Activated gamma-delta T cell (primary cell): ENCODE measurements around the gene CCDC112.
"Not testable (repeated sequence)": the region's sequence is repeated elsewhere in the genome, so short reads cannot be mapped to it uniquely, and the experiment has no call there.

Source experiments
- DNase-seq: peaks from one replicate; lab custom pipeline; 2025; lab: John Stamatoyannopoulos, UW
- total RNA-seq, 2 donors: gene quantifications; one replicate each; lab custom pipeline; 2026; lab: John Stamatoyannopoulos, UW

Gene CCDC112, protein sequence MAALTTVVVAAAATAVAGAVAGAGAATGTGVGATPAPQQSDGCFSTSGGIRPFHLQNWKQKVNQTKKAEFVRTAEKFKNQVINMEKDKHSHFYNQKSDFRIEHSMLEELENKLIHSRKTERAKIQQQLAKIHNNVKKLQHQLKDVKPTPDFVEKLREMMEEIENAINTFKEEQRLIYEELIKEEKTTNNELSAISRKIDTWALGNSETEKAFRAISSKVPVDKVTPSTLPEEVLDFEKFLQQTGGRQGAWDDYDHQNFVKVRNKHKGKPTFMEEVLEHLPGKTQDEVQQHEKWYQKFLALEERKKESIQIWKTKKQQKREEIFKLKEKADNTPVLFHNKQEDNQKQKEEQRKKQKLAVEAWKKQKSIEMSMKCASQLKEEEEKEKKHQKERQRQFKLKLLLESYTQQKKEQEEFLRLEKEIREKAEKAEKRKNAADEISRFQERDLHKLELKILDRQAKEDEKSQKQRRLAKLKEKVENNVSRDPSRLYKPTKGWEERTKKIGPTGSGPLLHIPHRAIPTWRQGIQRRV
- total RNA-seq: 13.3 to 14.6 reads per million in 2 donors

DNA sequence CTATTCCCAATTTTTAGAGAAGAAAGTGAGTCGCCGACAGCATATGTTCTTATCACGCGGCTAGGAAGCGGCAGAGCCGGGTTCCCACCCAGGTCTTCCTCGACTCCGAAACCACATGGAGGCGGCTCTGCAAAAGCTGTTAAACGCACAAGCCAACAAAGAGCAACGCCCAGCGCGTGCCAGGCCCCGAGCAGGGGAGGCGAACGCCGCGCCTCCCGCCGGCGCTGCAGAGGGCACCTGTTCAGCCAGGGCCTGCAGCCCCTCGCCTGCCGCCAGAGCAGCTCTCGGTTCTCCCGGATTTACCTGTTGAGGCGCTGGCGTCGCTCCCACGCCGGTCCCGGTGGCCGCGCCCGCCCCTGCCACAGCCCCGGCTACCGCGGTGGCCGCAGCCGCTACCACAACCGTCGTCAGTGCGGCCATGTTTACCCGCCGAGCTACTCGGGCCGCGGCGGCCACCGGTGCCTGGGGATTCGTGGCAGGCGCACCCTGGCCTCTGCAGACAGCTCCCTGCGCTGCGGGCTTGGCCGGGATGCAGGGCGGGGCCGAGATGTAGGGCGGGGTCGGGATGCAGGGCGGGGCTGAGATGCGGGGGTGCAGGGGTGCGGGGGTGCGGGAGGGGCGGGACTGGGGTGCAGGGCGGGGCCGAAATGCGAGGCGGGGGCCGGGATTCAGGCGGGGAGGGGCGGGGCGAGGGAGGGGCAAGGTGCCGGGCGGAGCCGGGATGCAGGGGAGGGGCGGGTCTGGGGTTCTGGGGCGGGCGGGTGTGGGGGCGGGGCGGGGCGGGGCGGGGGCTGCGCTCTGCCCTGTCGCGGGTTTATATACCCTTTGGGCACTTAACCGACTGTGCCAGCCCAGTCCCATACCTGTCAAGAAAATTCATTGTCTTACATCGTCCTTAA lies at the start of gene CCDC112:
Gene CCDC112 (minus strand): TSS at position 531 of the 899 bp plus-strand sequence. CDS start 111 bp downstream, at position 420.
- DNase-seq: peak; percentile 53

DNA sequence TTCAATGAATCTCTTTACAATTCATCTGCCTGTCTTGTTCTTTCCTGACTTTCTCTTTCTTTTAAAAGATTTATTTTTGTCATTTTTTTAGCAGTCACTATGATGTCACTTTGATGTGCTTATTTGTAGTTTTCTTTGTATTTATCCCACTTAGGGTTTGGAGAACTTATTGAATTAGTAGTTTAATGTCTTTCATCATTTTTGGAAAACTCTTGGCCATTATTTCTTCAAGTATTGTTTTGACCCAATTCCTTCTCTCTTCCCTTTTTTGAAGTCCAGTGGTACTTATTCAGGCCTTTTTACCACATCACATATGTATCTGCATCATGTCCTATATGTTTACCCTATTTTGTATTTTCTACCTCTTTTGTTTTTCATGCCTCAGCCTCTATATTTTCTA lies 48.9 kb upstream of the CCDC112 start:
- DNase-seq: no peak

DNA sequence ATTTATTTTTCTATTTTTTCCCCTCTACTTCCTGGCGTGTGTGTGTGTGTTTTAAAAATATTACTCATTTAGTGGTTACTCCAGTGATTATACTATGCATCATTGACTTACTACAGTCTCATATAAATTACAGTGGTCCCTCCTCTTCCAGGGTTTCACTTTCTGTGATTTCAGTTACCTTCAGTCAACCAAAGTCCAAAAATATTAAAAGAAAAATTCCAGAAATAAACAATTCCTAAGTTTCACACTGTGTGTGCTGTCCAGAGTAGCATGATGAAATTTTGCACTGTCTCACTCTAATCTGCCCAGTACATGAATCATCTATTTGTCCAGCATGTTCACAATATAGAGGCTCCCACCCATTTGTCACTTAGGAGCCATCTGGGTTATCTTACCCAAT lies 47.4 kb upstream of the CCDC112 start:
- DNase-seq: no peak

DNA sequence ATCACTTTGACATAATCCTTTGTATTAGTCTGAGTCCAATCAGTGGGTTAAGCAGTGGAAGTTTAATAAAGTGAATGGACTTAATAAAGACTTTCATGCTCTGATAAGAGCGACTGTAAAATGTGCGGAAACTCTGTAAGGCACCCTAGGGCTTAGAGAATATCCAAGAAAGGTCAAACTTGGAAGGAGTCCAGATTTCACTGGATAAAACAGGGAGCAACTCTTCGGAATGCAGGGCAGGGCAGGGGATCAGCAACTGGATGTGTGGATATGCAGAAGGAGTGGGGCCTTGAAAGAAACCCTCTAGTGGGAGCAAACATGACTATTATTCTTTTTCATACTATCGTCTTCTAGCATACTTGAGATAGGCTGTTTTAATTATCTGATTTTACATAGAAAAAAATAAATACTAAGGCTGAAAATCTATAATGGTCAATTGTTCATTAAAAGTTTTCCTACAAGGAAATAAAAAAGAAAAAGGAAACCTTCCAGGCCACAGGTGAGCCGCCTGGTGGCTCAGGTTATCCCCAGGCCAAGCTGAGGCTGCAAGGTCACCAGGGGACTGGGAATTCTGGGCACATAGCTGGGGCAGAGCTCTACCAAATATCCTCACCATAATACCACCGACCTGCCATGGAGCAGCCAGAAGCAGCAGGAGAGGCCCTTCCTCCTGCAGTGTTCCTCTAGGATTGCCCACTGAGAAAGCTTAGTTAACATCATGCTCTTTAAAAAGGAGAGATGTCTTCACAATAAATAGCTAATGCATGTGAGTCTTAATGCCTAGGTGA lies 46.3 kb upstream of the CCDC112 start:
- DNase-seq: no peak

DNA sequence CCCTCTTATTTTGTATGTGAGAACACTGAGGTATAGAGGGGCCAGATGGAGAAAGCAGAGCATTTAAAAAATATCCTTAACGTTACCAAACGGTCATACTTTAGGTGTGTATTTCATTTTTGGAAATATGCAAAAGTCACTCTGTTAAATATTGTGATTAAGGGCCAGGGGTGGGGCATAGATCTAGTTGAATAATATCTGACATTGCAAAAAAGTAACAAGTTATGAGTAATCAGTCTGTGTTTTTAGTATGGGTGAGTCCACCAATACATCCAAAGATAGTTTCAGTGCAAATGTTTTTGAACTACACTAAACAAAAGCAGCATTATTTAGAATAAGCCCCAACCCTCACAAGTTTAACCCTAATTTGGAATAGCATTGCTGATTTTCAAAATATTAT lies 45.3 kb upstream of the CCDC112 start:
- no peak for DNase-seq

DNA sequence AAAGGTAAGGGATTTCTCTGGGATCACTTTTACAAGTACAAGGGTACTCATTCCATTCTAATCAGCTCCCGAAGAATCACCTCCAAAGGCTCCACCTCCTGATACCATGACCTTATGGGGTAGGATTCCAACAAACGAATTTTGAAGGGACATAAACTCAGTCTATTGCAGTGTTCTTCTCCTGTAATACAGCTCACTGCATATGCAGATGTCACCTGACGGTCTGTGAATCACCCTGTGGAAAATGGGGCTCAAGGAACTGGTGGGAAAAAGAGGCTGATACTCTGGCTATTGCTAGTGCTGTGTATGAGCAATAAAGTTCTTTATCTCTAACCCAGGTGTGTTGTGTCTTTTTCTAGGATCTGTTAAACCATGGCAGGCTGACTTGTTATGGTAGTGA lies 42.4 kb upstream of the CCDC112 start:
- no peak for DNase-seq

DNA sequence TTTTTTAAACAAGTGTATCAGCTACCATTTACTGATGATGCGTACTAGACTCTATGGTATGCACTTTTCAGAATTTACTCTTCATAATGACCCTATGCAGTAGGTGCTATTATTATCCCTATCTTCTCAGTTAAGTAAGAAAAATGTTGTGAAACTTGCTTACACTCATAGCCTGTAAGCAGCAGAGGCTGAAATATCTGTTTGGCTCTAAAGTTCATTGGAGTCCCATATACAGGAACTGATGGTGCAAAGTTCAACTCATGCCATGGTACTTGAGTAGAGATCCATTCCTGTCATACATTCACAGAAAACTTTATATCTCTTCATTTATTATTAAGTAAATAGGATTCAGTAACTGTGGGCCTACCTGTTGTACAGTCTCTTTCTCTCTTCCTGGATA lies 41.4 kb upstream of the CCDC112 start:
- DNase-seq: no peak

DNA sequence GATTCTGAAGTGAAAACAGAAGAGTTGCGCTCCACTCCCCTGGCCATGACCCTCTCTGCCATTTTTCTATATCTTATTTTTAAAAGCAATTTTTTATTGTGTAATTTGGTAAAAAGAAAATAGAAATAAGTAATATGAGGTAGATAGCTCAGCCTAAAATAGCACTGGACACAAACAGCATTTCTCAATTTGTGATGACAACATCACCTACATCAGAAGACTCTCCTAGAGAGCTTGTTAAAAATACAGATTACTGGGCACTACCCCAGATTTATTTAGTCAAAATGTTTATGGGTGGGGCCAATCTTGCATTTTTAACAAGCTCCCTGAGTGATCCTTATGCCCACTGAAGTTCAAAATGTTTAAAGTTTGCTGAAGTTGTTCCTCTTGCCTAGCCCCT lies 40.5 kb upstream of the CCDC112 start:
- no peak for DNase-seq

DNA sequence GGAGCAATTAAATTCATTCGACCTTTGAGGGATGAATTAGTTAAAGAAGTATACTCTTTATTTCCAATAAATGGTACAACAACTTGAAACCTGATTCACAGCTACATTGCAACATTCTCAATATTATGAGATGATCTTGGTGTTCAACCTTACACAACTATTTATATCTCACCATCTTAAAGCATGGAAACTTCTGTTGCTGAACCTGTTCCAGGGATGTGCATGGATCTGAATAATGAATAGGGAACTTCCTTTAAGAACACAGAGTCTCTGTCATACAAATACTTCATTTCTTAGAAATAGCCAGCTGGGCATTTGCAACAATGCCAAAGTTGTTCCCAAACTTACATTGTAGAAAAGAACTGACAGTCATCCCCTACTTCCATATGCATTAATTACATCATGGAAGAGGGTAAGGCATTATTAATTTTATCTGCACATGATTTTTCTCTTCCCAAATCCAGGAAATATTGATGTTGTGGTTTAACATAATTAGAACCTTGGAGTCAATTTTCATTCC lies 39.8 kb upstream of the CCDC112 start:
- no peak for DNase-seq

DNA sequence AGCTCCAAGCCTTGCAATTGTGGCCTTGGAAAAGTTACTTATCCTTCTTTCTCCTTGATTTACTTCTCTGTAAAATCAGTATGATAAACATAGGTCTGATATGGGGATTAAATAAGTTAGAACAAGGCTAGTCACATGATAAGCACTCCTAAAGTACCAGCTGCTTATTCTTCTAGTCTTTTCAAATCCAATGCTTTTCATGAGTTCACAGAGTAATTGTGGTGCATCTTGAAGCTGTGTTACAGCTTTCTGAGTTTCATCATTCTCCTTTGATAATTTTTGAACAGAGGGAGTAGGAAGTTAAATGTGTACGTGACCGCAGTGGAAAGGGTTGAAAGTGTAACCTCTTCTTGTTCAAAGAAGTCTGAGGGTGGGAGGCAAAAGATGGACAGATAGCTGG lies 38.8 kb upstream of the CCDC112 start:
- no peak for DNase-seq

DNA sequence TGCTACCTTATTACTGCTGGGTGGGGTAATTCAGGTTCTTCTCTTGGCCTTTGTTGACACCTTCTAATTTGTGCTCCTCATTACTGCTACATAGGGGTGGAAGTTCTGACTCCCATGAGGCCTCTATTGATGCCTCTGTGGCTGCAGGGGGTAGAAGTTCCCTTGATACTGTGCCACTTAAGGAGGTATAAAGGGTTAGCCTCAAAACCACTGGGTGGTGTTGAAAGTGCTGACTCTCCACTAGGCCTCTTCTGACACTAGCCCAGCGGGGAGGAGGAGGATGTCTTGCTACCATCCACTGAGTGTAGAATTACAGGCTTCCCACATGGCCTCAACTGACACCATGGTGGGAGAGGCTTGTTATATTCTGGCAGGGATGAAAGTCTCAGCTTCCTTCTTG lies 36.7 kb upstream of the CCDC112 start:
- no peak for DNase-seq

DNA sequence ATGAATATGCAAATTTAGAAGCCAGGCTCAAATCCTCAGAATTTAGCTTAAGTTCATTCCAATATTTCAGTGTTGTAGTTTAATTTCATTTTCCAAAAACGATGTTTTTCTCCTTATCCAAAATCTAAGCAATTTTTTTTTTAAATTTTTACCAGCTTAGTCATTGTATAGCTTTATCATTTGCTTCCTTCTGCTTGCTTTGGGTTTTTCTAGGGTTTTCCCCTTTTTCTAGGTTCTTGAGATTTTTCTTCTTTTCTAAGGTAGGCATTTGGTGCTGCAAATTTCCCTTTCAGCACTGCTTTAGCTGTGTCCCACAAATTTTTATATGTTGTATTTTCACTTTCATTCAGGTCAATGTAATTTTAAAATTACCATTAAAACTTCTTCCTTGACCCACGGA lies 34.4 kb upstream of the CCDC112 start:
- no peak for DNase-seq

DNA sequence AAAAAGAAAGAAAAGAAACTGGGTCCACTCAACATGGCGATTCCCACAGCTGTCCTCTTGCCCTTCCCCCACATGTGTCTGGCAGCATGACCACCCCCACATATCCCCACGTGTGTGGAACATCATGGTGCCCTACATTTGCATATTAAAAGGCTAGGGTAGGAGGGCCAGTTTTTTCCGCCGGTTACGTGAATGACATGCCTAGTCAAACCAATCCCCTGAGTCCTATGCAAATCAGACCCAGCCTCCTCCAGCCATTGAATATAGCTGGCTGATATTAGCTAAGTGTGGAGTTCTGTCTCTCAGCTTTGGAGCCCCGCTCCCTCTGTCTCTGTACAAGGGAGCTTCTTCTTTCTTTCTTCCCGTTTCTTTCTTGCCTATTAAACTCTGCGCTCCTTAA lies 33.0 kb upstream of the CCDC112 start:
- no peak for DNase-seq

DNA sequence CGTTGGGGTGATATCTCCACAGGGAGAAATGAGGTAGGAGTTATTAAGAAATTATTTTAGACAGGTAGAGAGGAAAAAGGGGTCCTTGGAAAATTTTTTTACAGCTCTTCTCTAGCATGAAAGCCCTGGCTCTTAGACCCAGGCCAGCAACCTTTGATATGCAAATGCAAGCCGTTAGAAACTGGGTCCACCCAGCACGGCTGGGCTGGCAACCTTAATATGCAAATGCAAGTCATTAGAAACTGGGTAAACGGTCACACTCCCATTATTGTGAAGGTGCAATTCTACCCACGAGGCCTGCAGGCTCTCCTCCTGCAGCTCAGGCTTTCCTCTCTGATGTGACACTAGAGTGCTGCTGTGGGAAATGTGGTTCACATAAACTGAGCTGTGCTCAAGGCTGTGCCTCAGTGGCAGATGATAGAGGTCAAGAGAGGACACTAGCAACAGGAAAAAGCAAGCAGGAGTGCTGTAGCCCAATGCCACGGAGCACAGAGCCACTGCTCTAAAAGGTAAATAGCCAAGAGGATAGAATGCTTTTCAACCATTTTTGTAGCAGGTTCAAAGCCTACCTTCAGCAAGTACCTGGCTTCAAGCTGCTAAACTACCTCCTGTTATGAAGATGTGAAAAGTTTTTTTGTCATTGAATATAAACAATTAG lies 32.3 kb upstream of the CCDC112 start:
- DNase-seq: not testable (repeated sequence)

DNA sequence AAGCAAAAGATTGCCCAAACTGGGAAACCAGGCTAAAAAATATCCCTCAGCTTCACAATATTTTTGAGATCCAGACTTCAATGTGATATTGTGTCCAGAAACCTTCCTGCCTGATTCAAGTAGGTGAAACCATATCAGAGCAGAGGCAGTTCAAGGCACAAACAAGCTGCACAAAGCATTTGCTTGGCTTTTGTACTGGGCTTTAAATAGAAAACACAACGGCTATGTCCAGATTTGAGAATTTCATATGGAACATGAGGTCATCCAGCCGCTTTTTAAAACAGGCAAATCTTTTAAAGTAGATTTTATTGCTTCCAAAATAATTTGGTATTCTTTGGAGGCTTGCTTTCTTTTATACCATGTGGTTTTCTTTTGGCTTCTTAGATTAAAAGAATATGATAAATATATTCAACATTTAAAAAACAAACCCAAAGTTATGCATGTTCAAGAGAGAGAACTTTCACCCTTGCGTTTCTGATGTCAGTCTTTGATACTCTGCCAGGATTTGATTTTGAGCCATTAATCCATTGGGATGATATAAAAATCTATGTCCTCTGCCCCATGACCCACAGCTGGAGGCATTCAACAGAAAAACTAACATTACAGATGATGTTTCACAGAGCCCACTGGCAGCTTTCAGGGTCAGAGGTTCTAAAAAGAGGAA lies 29.0 kb upstream of the CCDC112 start:
- no peak for DNase-seq

DNA sequence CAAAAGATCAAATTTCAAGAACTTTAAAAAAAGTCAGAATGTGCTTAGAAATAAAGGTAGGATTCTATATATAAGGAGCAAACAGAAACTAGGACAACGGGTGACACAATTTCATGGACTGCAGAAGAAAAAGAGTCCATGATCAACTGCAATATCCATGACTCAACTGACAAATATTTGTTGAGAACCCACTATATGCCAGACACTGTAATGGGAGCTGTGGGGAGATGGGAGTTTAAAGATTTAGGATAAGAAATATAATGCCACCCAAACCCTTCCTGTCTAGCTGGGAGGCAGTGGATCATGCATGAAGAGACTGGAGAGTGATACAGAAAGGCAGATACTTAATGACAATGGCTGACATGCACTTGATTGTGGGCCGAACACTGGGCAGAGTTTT lies 27.6 kb upstream of the CCDC112 start:
- DNase-seq: no peak

DNA sequence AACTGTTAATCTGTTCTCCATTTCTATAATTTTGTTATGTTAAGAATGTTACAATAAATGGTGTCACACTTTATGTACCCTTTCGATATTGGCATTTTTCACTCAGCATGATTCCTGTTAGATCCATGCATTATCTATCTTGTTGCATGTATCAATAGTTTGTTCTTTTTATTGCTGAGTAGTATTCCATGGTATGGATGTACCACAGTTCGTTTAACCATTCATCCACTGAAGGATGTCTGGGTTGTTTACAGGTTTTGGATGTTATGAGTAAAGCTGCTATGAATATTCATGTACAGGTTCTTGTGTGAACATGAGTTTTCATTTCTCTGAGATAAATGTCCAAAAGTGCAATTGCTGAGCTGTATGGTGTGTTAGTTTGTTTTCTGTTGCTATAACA lies 26.3 kb upstream of the CCDC112 start:
- DNase-seq: no peak

DNA sequence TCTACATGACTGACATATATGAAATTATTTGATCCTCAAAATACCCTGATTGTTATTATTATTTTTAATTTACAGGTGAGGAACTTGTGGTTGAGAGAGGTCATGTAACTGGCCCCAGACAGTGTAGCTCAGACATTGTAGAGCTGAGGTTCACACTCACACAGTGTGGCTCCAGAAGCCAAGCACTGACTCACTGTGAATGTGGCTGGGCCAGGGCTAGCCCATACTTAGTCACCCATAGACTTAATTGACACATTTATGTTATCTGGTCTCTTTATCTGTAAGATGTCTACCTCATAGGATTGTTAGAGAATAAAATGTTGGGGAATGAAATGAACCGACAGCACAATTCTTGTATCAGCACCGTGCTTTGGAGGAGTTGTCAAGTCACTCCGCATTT lies 24.9 kb upstream of the CCDC112 start:
- DNase-seq: no peak

DNA sequence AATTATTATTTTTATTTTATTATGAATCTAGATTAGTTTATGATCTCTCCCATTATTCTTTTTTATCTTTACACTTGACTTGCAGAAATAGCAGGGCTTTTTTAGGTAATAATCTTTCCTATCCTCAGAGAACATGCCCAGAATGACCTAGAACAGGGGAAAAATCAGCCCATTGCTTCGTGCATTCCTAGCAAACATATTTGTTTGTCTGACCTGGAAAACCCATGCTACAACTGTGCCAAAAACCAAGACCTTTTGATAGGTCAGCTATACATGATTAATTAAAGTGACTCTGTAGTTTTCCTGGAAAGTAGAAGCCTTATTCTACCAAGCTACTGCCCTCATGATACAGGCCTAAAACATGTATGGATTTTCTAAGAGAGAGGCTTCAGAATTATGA lies 24.1 kb upstream of the CCDC112 start:
- no peak for DNase-seq

DNA sequence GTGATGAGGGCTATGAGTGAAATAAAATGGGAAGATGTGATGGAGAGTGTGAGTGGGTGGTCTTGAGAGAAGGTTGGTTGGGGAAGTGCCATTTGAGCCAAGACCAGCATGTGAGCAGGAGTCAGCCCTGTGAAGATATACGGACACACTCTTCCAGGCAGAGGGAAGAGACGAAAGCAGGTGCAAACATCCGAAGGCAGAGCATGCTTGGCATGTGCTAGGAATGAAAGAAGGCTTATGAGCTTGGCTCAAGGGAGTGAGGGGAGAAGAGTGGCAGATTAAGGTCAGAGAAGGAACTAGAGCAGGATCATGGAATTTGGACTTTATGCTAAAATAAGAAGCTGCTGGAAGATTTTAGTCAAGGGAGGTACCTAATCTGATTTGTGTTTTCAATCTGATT lies 23.6 kb upstream of the CCDC112 start:
- no peak for DNase-seq

DNA sequence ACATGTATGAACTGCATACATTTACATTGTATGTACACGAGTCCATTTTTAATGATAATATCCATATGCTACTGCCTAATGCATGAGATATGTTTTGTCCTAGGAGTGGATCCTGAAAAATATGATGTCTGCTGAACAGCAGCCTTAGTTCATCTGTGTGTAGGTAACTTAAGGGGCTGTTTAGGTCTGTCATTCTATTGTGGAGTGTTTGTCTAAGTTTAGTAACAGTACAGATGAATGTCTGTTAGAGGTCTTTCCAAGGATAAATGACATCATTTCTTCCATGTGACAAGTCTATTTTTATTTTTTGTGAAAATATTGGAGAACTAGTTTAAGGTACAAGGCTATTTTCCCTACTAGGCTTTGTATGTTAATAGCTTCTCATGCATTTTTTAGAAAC lies 22.6 kb upstream of the CCDC112 start:
- no peak for DNase-seq
